OCI-LY3 (cell line): ENCODE data around the gene MYO5B.

Experiments used
- H2AFZ ChIP-seq: fragments of 200-600, 300-600 bp; shearing (Covaris generic); 2 replicates; pipeline ENCODE4 v1.6.0; 2014; ENCODE audit warnings: antibody characterized with exemption, low read depth, low read length
- H3K27ac ChIP-seq: fragments of 200-600, 300-600 bp; sonication (generic); 2 replicates; pipeline ENCODE4 v1.5.1; 2014; ENCODE audit warnings: mild to moderate bottlenecking, low read length, moderate library complexity, mixed read lengths
- H3K27me3 ChIP-seq: fragments of 200-600, 300-600 bp; sonication (generic); 2 replicates; pipeline ENCODE4 v1.6.1; 2014; ENCODE audit warnings: low read depth, low read length, mixed read lengths
- H3K36me3 ChIP-seq: fragments of 200-600, 300-600 bp; sonication (generic); replicated peaks from 2 replicates; pipeline ENCODE3; 2014; ENCODE audit warnings: low read depth, low read length, mixed read lengths
- H3K4me1 ChIP-seq: fragments of 300-600, 200-600 bp; sonication (generic); 2 replicates; pipeline ENCODE4 v1.6.1; 2014; ENCODE audit warnings: low read length, mixed read lengths
- H3K4me2 ChIP-seq: fragments of 200-600, 300-600 bp; sonication (generic); 2 replicates; pipeline ENCODE4 v1.6.1; 2014; ENCODE audit warnings: low read length, mixed read lengths
- H3K4me3 ChIP-seq: fragments of 300-600, 200-600 bp; sonication (generic); 2 replicates; pipeline ENCODE4 v1.5.1; 2014; ENCODE audit warnings: antibody characterized with exemption, mild to moderate bottlenecking, low read length, moderate library complexity
- H3K79me2 ChIP-seq: fragments of 300-600, 200-600 bp; shearing (Covaris generic); 2 replicates; pipeline ENCODE4 v1.6.1; 2014; ENCODE audit warnings: mild to moderate bottlenecking, low read length, mixed read lengths
- H3K9ac ChIP-seq: fragments of 300-600, 200-600 bp; shearing (Covaris generic); 2 replicates; pipeline ENCODE4 v1.6.0; 2014; ENCODE audit warnings: mild to moderate bottlenecking, low read length, moderate library complexity
- H3K9me3 ChIP-seq: fragments of 200-600, 300-600 bp; shearing (Covaris generic); 2 replicates; pipeline ENCODE4 v1.6.1; 2014; ENCODE audit warnings: low read length, mixed read lengths; ENCODE audit not compliant: insufficient read depth
- H4K20me1 ChIP-seq: fragments of 200-600, 300-600 bp; sonication (generic); 2 replicates; pipeline ENCODE4 v1.6.1; 2016; ENCODE audit warnings: low read length, mixed read lengths; ENCODE audit not compliant: insufficient read depth
- EZH2phosphoT487 ChIP-seq: fragments of 200-600 bp; shearing (Covaris generic); IDR thresholded peaks from 2 replicates; pipeline ENCODE4 v1.6.1; 2018; ENCODE audit warnings: antibody characterized with exemption, mixed run types, low read depth
- TF ChIP-seq, protein P1 (sequence below): fragments of 200-600, 300-600 bp; sonication (generic); IDR thresholded peaks from 2 replicates; pipeline ENCODE4 v1.5.1; 2014; ENCODE audit warnings: antibody characterized with exemption, low read length, low read depth

The MYO5B gene

DNA sequence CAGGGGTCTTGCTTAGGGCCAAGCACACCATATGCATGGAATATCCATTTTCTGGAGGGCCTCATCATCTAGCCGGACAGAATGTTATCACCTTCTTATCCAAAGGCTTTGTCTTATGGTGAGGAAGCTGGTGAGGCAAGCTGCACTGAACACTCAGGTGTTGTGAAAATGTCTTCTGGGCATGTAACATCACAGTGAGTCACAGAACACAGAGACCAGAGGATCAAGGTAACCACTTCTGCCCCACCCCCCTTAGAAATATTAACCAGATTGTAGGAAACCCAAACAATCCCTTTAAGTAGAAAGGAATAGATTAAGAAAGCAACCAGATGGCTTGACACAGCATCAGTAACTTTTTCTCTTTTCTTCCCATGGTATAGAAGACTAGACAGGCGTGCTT is 51.1 kb downstream of the MYO5B start:
- H2AFZ ChIP-seq: no peak overlapping the region
- no peak overlapping the region for H3K9ac ChIP-seq
- no peaks in the 10 kb centered on the region for H4K20me1 ChIP-seq
- no peak overlapping the region for H3K4me2 ChIP-seq
- no peak for TF ChIP-seq EZH2phosphoT487
- TF ChIP-seq, protein P1, sequence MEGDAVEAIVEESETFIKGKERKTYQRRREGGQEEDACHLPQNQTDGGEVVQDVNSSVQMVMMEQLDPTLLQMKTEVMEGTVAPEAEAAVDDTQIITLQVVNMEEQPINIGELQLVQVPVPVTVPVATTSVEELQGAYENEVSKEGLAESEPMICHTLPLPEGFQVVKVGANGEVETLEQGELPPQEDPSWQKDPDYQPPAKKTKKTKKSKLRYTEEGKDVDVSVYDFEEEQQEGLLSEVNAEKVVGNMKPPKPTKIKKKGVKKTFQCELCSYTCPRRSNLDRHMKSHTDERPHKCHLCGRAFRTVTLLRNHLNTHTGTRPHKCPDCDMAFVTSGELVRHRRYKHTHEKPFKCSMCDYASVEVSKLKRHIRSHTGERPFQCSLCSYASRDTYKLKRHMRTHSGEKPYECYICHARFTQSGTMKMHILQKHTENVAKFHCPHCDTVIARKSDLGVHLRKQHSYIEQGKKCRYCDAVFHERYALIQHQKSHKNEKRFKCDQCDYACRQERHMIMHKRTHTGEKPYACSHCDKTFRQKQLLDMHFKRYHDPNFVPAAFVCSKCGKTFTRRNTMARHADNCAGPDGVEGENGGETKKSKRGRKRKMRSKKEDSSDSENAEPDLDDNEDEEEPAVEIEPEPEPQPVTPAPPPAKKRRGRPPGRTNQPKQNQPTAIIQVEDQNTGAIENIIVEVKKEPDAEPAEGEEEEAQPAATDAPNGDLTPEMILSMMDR: no peak
- H3K9me3 ChIP-seq: no peaks in the 10 kb centered on the region
- no peak overlapping the region for H3K4me3 ChIP-seq
- peaks cover 39% of the 10 kb centered on the region for H3K27me3 ChIP-seq
- H3K36me3 ChIP-seq: no peaks in the 10 kb centered on the region
- peaks cover 6% of the 10 kb centered on the region for H3K4me1 ChIP-seq
- H3K79me2 ChIP-seq: no peaks in the 10 kb centered on the region
- no peak overlapping the region for H3K27ac ChIP-seq

DNA sequence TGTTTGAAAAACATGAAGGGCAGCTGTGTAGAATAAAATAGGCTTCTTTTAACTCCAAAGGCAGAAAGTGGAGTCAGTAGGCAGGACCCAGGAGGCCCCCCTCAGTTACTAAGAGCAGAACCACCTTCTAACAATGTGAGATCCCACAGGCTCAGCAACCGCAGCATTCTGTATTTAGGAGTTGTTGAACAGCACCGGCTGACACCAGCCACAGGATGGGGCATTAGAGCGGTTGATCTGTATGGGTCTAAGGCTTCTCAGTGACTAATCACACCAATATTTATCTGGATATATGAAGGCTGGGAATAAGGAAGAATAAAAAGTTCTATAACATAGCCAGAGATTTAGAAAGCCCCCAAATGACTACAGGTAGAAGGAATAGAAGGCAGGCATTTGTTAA is 51.7 kb downstream of the MYO5B start:
- H3K36me3 ChIP-seq: no peaks in the 10 kb centered on the region
- no peaks in the 10 kb centered on the region for H4K20me1 ChIP-seq
- no peak overlapping the region for H3K4me2 ChIP-seq
- peaks cover 12% of the 10 kb centered on the region for H3K4me1 ChIP-seq
- no peak for TF ChIP-seq EZH2phosphoT487
- TF ChIP-seq, protein P1: no peak
- no peak overlapping the region for H2AFZ ChIP-seq
- no peaks in the 10 kb centered on the region for H3K79me2 ChIP-seq
- H3K27me3 ChIP-seq: peaks cover 39% of the 10 kb centered on the region
- no peak overlapping the region for H3K9ac ChIP-seq
- no peak overlapping the region for H3K27ac ChIP-seq
- H3K9me3 ChIP-seq: no peaks in the 10 kb centered on the region
- no peak overlapping the region for H3K4me3 ChIP-seq

DNA sequence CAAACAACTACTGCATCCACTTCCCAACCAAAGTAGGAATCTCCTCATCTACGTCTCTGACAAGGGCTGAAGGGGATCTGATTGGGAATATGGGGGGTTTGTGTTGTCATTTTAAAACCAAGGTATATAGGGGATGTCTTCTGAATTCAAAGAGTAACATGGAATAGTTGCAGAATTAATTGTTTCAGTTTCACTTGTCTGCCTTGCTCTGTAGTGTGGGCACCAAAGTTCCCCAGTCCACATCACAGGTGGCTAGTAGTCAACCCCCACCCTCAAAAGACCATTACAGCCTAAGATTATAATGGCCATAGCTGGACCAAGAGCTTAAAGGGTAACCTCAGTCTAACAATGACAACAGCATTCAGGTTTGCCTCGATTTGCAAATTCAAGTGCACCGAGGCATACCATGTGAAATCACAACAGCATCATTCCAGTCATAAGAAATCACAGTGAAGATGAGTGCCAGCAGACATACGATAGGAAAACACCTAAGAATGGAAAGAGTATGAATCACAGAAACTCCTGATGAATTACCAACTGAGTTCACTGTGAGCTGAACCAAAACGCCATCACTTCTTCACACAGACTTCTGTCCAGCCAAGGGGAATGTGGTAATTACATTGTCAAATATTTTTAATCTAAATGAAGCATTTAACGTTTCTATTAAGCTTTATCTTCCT is 52.4 kb downstream of the MYO5B start:
- Histone ChIP-seq H3K9me3 (no peaks in the 10 kb centered on the region), H3K79me2 (no peaks in the 10 kb centered on the region), H3K27me3 (peaks cover 39% of the 10 kb centered on the region), H3K4me1 (peaks cover 16% of the 10 kb centered on the region), H2AFZ (no peak overlapping the region), H3K9ac (no peak overlapping the region), H3K4me2 (peak overlapping the region; percentile 2; the same call in 1 of the 2 replicates), H4K20me1 (no peaks in the 10 kb centered on the region), H3K27ac (no peak overlapping the region), H3K4me3 (no peak overlapping the region), H3K36me3 (no peaks in the 10 kb centered on the region)
- TF ChIP-seq, protein P1: no peak
- TF ChIP-seq EZH2phosphoT487: no peak

DNA sequence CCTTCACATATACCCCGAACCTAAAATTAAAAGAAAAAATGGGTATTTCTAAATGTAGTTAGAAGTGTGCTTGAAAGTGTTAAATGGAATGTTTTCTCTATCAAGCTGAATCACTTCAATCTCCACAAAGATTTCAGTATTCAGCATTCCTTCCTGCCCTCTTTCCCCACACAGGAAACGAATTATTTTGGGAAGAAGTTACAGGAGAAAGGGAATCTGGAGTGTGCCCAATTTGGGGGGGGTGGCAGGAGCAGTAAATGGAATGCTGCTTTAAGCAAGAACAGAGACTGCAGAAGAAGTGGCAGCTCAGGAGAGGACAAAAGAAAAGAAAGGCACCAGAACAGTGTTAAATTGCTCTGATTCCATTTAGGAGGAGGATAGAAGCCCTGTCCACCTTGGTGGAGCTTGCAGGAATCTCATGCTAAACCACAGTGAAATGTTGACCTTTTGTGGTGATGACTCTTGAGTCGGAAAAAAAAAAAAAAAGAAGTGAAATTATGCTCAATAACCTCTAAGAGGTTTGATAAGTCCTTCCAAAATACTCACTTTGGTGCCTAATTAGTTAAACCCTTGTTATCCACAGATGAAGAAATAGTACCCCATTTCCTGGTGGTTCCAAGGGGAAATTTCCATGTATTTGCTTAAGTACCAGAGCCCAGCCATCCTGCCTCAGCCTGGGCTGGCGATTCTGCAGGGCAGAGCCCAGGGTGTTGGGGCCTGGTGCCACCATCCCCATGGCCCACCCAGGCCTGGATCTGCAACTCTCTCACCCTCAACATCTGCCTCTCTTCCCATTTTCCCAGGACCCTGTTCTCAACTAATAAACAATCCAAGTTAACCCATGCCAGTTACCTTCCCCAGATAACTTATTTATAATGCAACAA is 56.5 kb downstream of the MYO5B start:
- no peak overlapping the region for H2AFZ ChIP-seq
- peak overlapping the region; percentile 15 for H3K4me2 ChIP-seq
- no peaks in the 10 kb centered on the region for H3K79me2 ChIP-seq
- no peak overlapping the region for H3K9ac ChIP-seq
- H3K4me3 ChIP-seq: no peak overlapping the region
- H3K27me3 ChIP-seq: peaks cover 42% of the 10 kb centered on the region
- no peak overlapping the region for H3K27ac ChIP-seq
- no peaks in the 10 kb centered on the region for H4K20me1 ChIP-seq
- H3K9me3 ChIP-seq: no peaks in the 10 kb centered on the region
- peaks cover 16% of the 10 kb centered on the region for H3K4me1 ChIP-seq
- TF ChIP-seq, protein P1: no peak
- no peak for TF ChIP-seq EZH2phosphoT487
- H3K36me3 ChIP-seq: no peaks in the 10 kb centered on the region
